A549 (cell line): ENCODE measurements around the gene COL7A1.

Experiments
- CBX8 ChIP-seq: fragments of 200-600 bp; sonication (generic); IDR thresholded peaks from 2 replicates; pipeline ENCODE4 v1.6.1; 2016
- CEBPB ChIP-seq, 2 experiments: fragments of >200 bp in 1 of 2; sonication (Bioruptor Twin) in 1 of 2; formaldehyde crosslinking in 1 of 2; IDR thresholded peaks; 2 replicates each; pipeline ENCODE4 v1.6.1; 2012 to 2016
- CHD2 ChIP-seq: fragments of 150-350 bp; IDR thresholded peaks from 2 replicates; pipeline ENCODE4 v1.6.1; 2014; ENCODE audit warnings: low read length; ENCODE audit not compliant: partially characterized antibody
- CHD4 ChIP-seq: fragments of 200-600 bp; sonication (generic); IDR thresholded peaks from 2 replicates; pipeline ENCODE4 v1.6.1; 2016; ENCODE audit warnings: antibody characterized with exemption, mild to moderate bottlenecking, borderline replicate concordance
- ESRRA ChIP-seq: fragments of 150-350 bp; IDR thresholded peaks from 2 replicates; pipeline ENCODE4 v1.6.1; 2014; ENCODE audit warnings: mild to moderate bottlenecking, low read length, borderline replicate concordance
- HOXB13 ChIP-seq: fragments of 250-450 bp; sonication (Bioruptor Pico); IDR thresholded peaks from 2 replicates; pipeline ENCODE4 v1.5.0; 2020; ENCODE audit warnings: low read depth, mild to moderate bottlenecking, moderate library complexity
- MAFK ChIP-seq: fragments of 450-650 bp; IDR thresholded peaks from 2 replicates; pipeline ENCODE4 v1.6.1; 2014; ENCODE audit not compliant: partially characterized antibody
- POLR2A ChIP-seq: IDR thresholded peaks from 2 replicates; pipeline ENCODE4 v1.6.1; 2012; ENCODE audit warnings: mild to moderate bottlenecking, low read length
- RCOR1 ChIP-seq: fragments of 150-350 bp; IDR thresholded peaks from 2 replicates; pipeline ENCODE4 v1.6.1; 2014; ENCODE audit warnings: antibody characterized with exemption, low read length, low read depth
- TF ChIP-seq, protein P1 (sequence below): fragments of >200 bp; sonication (Bioruptor Twin); formaldehyde crosslinking; IDR thresholded peaks from 3 replicates; pipeline ENCODE4 v1.5.1; 2016
- TF ChIP-seq, protein P2 (sequence below): fragments of 200-600 bp; sonication (generic); IDR thresholded peaks from 2 replicates; pipeline ENCODE4 v1.6.1; 2016; ENCODE audit warnings: antibody characterized with exemption, mild to moderate bottlenecking, moderate library complexity

DNA sequence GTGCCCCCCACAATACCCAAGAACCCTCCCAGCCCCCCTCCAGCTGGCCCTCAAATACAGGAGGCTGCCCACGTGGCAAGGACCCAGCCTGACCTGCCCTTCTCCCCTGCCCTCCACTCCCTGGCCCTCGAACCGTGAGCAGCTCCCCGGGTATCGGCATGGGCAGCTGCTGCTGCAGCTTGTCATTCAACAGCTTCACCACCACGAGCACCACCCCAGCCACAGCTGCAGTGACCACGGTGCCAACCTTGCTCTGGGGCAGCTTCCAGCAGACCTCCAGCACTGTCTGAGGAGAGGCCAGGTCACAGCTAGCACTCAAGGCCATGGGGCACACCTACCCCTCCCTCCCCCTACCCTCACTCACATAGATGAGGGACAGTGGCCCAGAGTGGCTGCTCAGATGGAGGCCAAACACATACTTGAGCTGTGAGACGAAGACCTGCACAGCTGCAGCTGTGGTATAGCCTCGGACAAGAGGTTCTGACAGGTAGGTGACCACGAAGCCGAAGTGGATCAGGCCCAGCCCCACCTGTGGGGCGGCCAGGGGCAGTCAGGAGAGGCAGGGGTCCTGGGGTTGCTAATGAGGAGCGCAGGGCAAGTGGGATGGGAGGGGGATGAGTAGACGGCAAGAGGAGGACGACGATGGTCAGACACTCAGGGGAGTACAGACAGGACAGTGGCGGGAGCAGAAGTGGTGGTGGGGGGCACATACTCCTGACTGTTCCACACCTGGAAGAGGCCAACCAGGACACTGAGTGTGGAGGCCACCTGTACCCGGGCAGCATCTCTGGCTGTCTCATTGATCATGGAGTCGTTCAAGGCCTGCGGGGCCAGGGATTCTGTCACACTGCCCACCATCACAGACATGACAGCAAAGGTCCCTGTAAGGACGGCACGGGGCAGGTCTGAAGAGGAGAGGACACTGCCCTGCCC is 36.7 kb upstream of the COL7A1 start:
- TF ChIP-seq ESRRA (no peak), RCOR1 (no peak), POLR2A (no peak), CHD4 (no peak), CBX8 (no peak), CHD2 (no peak), HOXB13 (CRISPR knock-in tag) (no peak), CEBPB (IDR thresholded peaks at IDR 0.05) (no peak), MAFK (no peak)
- TF ChIP-seq, protein P1, sequence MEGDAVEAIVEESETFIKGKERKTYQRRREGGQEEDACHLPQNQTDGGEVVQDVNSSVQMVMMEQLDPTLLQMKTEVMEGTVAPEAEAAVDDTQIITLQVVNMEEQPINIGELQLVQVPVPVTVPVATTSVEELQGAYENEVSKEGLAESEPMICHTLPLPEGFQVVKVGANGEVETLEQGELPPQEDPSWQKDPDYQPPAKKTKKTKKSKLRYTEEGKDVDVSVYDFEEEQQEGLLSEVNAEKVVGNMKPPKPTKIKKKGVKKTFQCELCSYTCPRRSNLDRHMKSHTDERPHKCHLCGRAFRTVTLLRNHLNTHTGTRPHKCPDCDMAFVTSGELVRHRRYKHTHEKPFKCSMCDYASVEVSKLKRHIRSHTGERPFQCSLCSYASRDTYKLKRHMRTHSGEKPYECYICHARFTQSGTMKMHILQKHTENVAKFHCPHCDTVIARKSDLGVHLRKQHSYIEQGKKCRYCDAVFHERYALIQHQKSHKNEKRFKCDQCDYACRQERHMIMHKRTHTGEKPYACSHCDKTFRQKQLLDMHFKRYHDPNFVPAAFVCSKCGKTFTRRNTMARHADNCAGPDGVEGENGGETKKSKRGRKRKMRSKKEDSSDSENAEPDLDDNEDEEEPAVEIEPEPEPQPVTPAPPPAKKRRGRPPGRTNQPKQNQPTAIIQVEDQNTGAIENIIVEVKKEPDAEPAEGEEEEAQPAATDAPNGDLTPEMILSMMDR = no peak
- TF ChIP-seq, protein P2, sequence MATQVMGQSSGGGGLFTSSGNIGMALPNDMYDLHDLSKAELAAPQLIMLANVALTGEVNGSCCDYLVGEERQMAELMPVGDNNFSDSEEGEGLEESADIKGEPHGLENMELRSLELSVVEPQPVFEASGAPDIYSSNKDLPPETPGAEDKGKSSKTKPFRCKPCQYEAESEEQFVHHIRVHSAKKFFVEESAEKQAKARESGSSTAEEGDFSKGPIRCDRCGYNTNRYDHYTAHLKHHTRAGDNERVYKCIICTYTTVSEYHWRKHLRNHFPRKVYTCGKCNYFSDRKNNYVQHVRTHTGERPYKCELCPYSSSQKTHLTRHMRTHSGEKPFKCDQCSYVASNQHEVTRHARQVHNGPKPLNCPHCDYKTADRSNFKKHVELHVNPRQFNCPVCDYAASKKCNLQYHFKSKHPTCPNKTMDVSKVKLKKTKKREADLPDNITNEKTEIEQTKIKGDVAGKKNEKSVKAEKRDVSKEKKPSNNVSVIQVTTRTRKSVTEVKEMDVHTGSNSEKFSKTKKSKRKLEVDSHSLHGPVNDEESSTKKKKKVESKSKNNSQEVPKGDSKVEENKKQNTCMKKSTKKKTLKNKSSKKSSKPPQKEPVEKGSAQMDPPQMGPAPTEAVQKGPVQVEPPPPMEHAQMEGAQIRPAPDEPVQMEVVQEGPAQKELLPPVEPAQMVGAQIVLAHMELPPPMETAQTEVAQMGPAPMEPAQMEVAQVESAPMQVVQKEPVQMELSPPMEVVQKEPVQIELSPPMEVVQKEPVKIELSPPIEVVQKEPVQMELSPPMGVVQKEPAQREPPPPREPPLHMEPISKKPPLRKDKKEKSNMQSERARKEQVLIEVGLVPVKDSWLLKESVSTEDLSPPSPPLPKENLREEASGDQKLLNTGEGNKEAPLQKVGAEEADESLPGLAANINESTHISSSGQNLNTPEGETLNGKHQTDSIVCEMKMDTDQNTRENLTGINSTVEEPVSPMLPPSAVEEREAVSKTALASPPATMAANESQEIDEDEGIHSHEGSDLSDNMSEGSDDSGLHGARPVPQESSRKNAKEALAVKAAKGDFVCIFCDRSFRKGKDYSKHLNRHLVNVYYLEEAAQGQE = no peak
